Measurements from ENCODE around the gene EYA2. TPM values are rescaled to one million over a fixed set of nuclear protein-coding genes. Genes with fewer than 3 reads are reported as not detected.

The EYA2 gene
- total RNA-seq, 4 donors from 2014 or later: 2.0 to 11.0 (median 5.6) TPM

DNA sequence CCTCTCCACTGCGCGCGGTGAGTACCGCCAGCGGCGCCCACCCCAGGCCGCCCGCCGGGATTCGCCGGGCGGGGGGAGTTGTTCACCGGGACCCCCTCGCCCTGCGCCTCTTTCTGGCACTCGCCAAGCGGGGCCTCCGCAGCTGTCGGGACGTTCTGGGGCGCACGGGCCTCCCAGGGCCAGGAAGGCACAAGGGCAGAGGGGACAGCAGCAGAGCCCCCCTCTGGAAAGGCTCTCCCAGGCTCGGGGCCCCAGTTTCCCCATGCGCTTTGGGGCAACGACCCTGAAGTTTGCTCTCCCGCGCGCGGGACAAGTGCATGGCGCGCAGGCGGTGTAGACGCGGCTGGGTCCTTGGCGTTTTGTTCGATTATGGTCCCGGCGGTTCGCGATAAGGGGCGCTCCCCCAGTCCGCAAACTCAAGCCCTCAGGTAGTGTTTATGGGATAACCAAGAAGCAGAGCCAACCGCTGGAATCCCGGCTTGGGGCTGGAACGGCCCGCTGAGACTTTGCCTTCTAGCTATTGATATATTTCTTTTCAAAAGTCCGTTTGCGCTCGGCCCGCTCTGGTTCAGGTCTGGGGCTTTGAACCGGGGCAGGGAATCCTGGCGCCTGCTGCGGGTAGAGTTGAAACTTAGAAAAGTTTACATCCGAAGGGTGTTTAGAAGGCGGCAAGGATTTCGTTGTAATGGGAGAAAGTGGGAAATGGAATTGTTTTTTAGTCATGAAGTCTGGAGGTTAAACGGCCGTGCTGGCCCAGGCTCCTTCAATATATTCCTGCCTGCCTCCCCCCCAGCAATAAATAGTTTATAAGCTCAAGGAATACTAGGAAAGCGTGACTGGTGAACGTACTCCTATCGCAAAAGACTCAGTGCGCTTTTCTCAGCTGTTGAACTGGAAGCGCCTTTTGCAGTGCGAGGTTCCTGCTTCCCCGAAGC, 595 bp downstream of the EYA2 start:
- Histone ChIP-seq H3K36me3 (no peaks in the 10 kb centered on the region), H3K4me1 (no peaks in the 10 kb centered on the region), H3K9me3 (peaks cover 0 to 2% of the 10 kb centered on the region in 2 donors), H3K4me3 (peak overlapping the region; percentile 25 to 38), H3K27me3 (peaks cover 0 to 15% of the 10 kb centered on the region in 2 donors), H3K27ac (peak overlapping the region; percentile 13 to 45)
- DNase-seq: no peak
- intact Hi-C loops (cut with DNase I; ENCODE audit: low total_unique reads): no loop called here
- TF ChIP-seq, protein P1, sequence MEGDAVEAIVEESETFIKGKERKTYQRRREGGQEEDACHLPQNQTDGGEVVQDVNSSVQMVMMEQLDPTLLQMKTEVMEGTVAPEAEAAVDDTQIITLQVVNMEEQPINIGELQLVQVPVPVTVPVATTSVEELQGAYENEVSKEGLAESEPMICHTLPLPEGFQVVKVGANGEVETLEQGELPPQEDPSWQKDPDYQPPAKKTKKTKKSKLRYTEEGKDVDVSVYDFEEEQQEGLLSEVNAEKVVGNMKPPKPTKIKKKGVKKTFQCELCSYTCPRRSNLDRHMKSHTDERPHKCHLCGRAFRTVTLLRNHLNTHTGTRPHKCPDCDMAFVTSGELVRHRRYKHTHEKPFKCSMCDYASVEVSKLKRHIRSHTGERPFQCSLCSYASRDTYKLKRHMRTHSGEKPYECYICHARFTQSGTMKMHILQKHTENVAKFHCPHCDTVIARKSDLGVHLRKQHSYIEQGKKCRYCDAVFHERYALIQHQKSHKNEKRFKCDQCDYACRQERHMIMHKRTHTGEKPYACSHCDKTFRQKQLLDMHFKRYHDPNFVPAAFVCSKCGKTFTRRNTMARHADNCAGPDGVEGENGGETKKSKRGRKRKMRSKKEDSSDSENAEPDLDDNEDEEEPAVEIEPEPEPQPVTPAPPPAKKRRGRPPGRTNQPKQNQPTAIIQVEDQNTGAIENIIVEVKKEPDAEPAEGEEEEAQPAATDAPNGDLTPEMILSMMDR (IDR thresholded peaks at IDR 0.05): no peak
- TF ChIP-seq POLR2A (IDR thresholded peaks at IDR 0.05): no peak

DNA sequence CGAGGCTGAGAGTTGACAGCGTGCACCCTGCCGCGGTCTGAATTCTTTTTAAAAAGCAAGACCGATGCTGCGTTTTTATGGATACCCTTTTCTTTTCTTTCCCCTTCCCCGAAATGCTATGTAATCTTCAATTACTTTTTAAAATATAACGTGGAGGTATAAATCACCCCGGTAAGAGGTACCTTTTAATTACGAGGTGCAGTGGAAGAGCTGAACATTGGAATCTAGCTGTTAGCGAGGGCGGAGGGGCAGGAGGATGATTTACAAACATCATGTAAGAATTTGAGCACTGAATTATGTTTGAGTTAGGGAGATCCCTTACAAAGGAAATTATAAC, 1.2 kb downstream of the EYA2 start:
- Histone ChIP-seq H3K27ac (no peak overlapping the region), H3K4me3 (peak overlapping the region; percentile 25 to 38), H3K27me3 (peaks cover 0 to 15% of the 10 kb centered on the region in 2 donors), H3K36me3 (no peaks in the 10 kb centered on the region), H3K9me3 (no peaks in the 10 kb centered on the region), H3K4me1 (no peaks in the 10 kb centered on the region)
- DNase-seq: no peak
- intact Hi-C loops (cut with DNase I; ENCODE audit: low total_unique reads): no loop called here
- TF ChIP-seq, protein P1 (IDR thresholded peaks at IDR 0.05): no peak
- TF ChIP-seq POLR2A (IDR thresholded peaks at IDR 0.05): no peak

DNA sequence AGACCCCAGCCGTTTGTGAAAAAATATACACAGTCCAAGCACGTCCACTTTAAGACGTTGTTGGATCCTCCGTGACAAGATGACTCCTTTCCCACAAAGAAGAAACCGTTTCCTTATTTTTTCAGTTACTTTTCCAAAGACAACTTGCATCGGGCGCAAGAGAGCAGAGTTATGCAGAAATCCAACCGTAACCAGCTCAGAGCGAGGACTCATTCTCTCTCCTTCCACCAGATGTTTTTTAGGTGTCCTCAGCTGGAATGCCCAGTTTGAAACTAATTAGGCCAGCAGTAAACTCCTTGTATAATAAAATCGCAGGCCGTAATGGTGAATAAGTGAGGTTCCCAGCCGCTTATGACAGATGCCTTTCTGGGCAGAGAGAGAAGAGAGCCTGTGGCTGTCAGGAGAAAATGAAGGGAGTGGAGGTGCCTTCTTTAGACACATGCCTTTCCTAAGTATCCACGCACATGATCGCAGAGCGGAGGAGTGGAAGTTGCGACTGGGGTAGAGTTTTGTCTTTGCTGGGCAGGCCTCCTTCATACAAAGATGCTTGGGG, 2.8 kb downstream of the EYA2 start:
- no peak overlapping the region for H3K27ac ChIP-seq
- no peak overlapping the region for H3K4me3 ChIP-seq
- H3K9me3 ChIP-seq: no peaks in the 10 kb centered on the region
- no peak for TF ChIP-seq POLR2A (IDR thresholded peaks at IDR 0.05)
- TF ChIP-seq, protein P1 (IDR thresholded peaks at IDR 0.05): no peak
- peaks cover 0 to 15% of the 10 kb centered on the region in 2 donors for H3K27me3 ChIP-seq
- intact Hi-C loops (cut with DNase I; ENCODE audit: low total_unique reads): no loop called here
- DNase-seq: no peak
- H3K4me1 ChIP-seq: no peaks in the 10 kb centered on the region
- H3K36me3 ChIP-seq: no peaks in the 10 kb centered on the region

DNA sequence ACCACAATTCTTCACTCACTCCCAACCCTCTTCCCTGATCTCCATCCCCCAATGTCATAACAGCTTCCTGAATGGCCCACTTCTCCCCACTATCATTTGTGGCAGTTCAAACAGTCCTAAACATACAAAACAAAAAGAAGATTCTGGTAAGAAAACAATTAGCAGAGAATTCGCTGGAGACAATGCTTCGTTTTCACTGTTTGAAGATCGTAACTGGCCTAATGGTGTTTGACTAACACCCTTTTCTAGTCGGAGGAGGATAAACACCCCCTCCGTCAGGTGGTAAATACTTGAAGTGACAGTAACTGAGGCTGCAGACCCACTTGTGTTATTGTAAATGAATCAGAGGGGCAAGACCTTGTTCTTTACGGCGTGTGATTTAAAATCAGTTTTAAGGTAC, 3.8 kb downstream of the EYA2 start:
- H3K27ac ChIP-seq: no peak overlapping the region

More for the DNA sequence above, 3.8 kb downstream of the EYA2 start:
- H3K9me3 ChIP-seq: no peaks in the 10 kb centered on the region
- H3K36me3 ChIP-seq: no peaks in the 10 kb centered on the region
- no peak overlapping the region for H3K4me3 ChIP-seq
- intact Hi-C loops (cut with DNase I; ENCODE audit: low total_unique reads): no loop called here
- peaks cover 0 to 15% of the 10 kb centered on the region in 2 donors for H3K27me3 ChIP-seq
- no peak for DNase-seq
- TF ChIP-seq, protein P1 (IDR thresholded peaks at IDR 0.05): no peak
- no peak for TF ChIP-seq POLR2A (IDR thresholded peaks at IDR 0.05)
- H3K4me1 ChIP-seq: no peaks in the 10 kb centered on the region
